ENCODE results near the gene PSMD7. TPM values are rescaled to one million over a fixed set of nuclear protein-coding genes. Genes with fewer than 3 reads are reported as not detected.

The PSMD7 gene
- total and polyA plus RNA-seq, 2 donors (not counting 3 experiments of a cell fraction or from before 2014, with no cell fraction given): 89.8 to 119 TPM

DNA sequence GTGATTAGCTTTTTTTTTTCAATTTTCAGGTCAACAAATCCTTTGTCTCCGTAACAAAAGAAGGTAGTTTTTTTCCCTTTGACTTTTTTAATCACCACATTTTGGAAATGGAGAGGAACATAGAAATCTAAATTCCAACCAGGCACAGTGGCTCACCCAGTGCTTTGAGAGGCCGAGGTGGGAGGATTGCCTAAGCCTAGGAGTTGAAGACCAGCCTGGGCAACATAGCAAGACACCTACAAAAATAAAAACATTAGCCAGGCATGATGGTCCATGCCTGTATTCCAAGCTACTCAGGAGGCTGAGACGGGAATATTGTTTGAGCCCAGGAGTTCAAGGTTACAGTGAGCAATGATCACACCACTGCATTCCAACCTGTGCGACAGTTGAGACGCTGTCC lies 5.7 kb downstream of the PSMD7 start:
- no peak for FAIRE-seq

More for the DNA sequence above, 5.7 kb downstream of the PSMD7 start:
- Histone ChIP-seq H3K9ac (replicated peaks; ENCODE audit: extremely low read depth, insufficient read depth, low read length) (no peak overlapping the region), H3K36me3 (ENCODE audit: control insufficient read depth in 2 of 2, extremely low read depth in 1 of 2, insufficient read depth in 2 of 2, low read length in 2 of 2) (peaks cover 32 to 48% of the 10 kb centered on the region in 2 experiments), H4K20me1 (replicated peaks; ENCODE audit: control insufficient read depth, extremely low read depth, insufficient read depth, low read length) (no peaks in the 10 kb centered on the region), H3K4me3 (replicated peaks in 1 of 3; ENCODE audit: insufficient read depth in 1 of 3, low read depth in 1 of 3, low read length in 3 of 3) (no peak overlapping the region), H3K27me3 (ENCODE audit: control insufficient read depth in 2 of 2, insufficient read depth in 2 of 2, low read length in 2 of 2) (no peaks in the 10 kb centered on the region), H3K79me2 (ENCODE audit: control insufficient read depth, insufficient read depth, low read length) (peaks cover 41% of the 10 kb centered on the region), H3K27ac (ENCODE audit: insufficient read depth, low read depth, low read length) (no peak overlapping the region), H3K4me1 (ENCODE audit: control insufficient read depth, extremely low read depth, insufficient read depth, low read length) (peaks cover 11% of the 10 kb centered on the region), H3K4me2 (ENCODE audit: insufficient read depth, low read length) (no peak overlapping the region), H3K9me1 (replicated peaks; ENCODE audit: control insufficient read depth, extremely low read depth, insufficient read depth, low read length) (no peaks in the 10 kb centered on the region), H3K9me3 (replicated peaks; ENCODE audit: control insufficient read depth, insufficient read depth, low read length) (no peaks in the 10 kb centered on the region), H2AFZ (ENCODE audit: low read depth, low read length) (no peak overlapping the region)
- TF ChIP-seq POLR2AphosphoS5 (IDR thresholded peaks at IDR 0.05; ENCODE audit: insufficient read depth, low read depth, low read length): no peak
- TF ChIP-seq EZH2 (IDR thresholded peaks at IDR 0.05; ENCODE audit: borderline replicate concordance, low read depth, low read length, severe bottlenecking): no peak
- no peak for TF ChIP-seq MYC (IDR thresholded peaks at IDR 0.05; ENCODE audit: low read depth, low read length)
- TF ChIP-seq CTCF (IDR thresholded peaks at IDR 0.05; ENCODE audit: extremely low read depth in 1 of 2, insufficient read depth in 1 of 2, low read depth in 1 of 2, low read length in 2 of 2): no peak
- TF ChIP-seq GATA2 (IDR thresholded peaks at IDR 0.05; ENCODE audit: insufficient read depth, insufficient read length, low read depth, low read length): no peak
- no peak for TF ChIP-seq POLR2A (IDR thresholded peaks at IDR 0.05; ENCODE audit: low read depth, low read length)
- no peak for TF ChIP-seq FOS (IDR thresholded peaks at IDR 0.05; ENCODE audit: borderline replicate concordance, insufficient read depth, low read length)
- no peak for TF ChIP-seq JUN (IDR thresholded peaks at IDR 0.05; ENCODE audit: borderline replicate concordance, insufficient read depth, insufficient read length, low read depth)
- no peak for TF ChIP-seq MAX (IDR thresholded peaks at IDR 0.05; ENCODE audit: insufficient read depth, insufficient read length)
- CTCF ChIA-PET: no interaction called here
- no TSS peak for BruUV-seq (replicated peaks)
- intact Hi-C loops (cut with micrococcal nuclease) (no loop called here), dilution Hi-C loops (cut with MboI; ENCODE audit: extremely low pct_ligation_motif_present, low sequenced_read_pairs) (no loop called here)
- POLR2A ChIA-PET: no interaction called here
- no peak for DNase-seq (ENCODE audit: low read depth, low spot score)

Measured in endothelial cell of umbilical vein (primary cell).